Loucy (cell line): ENCODE results near the gene BACH2.

Source experiments
- EZH2phosphoT487 ChIP-seq: fragments of 200-600 bp; IDR thresholded peaks from 2 replicates; pipeline ENCODE4 v1.6.1; 2018; ENCODE audit warnings: antibody characterized with exemption, mild to moderate bottlenecking, moderate library complexity, borderline replicate concordance
- TF ChIP-seq, protein P1 (sequence below): fragments of 200-600 bp; sonication (generic); conservative IDR thresholded peaks from 2 replicates; pipeline ENCODE4 v1.5.1; 2014; ENCODE audit warnings: mild to moderate bottlenecking, antibody characterized with exemption, low read length

DNA sequence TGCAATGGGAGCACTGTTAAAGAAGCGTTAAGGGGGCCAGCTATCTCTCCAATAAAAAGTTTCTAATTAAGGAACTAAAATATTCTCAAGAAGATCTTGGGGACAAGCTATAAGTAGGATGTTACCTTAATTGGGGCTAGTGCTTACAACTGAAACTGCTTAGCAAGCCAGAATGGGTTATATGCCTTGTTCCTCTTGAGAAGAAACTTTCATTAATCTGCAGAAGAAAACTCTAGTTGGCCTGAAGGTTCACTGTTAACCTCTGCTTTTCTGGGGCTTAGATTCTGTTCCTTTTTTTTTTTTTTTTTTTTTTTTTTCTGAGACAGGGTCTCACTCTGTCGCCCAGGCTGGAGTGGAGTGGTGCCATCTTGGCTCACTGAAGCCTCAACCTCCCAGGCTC, 82.2 kb downstream of the BACH2 start:
- TF ChIP-seq, protein P1, sequence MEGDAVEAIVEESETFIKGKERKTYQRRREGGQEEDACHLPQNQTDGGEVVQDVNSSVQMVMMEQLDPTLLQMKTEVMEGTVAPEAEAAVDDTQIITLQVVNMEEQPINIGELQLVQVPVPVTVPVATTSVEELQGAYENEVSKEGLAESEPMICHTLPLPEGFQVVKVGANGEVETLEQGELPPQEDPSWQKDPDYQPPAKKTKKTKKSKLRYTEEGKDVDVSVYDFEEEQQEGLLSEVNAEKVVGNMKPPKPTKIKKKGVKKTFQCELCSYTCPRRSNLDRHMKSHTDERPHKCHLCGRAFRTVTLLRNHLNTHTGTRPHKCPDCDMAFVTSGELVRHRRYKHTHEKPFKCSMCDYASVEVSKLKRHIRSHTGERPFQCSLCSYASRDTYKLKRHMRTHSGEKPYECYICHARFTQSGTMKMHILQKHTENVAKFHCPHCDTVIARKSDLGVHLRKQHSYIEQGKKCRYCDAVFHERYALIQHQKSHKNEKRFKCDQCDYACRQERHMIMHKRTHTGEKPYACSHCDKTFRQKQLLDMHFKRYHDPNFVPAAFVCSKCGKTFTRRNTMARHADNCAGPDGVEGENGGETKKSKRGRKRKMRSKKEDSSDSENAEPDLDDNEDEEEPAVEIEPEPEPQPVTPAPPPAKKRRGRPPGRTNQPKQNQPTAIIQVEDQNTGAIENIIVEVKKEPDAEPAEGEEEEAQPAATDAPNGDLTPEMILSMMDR, result no peak
- TF ChIP-seq EZH2phosphoT487, result no peak
